ENCODE data around the gene PKHD1.

DNA sequence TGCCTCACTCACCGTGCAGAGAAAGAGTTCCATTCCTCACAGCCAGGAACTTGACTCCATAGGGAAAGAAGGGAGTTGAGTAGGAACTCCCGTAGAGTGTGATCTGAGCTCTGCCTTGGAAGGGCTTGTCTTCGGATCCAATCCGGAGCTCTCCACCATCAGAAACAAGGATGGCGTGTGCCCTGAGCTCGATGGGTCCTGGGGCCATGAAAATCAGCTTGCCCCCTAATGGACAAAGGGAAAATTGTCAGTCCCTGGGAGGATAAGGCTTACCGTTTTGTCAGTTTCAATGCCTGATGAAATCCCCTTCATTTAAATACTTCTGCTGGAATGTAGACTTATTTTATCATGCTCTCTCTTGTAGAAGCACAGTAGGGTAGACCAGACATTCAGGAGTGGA, 153.3 kb downstream of the PKHD1 start:
- TF ChIP-seq POLR2AphosphoS5 (IDR thresholded peaks at IDR 0.05) (no peak), EP300 (IDR thresholded peaks at IDR 0.05; ENCODE audit: low read depth) (no peak)
- TF ChIP-seq, protein P1, sequence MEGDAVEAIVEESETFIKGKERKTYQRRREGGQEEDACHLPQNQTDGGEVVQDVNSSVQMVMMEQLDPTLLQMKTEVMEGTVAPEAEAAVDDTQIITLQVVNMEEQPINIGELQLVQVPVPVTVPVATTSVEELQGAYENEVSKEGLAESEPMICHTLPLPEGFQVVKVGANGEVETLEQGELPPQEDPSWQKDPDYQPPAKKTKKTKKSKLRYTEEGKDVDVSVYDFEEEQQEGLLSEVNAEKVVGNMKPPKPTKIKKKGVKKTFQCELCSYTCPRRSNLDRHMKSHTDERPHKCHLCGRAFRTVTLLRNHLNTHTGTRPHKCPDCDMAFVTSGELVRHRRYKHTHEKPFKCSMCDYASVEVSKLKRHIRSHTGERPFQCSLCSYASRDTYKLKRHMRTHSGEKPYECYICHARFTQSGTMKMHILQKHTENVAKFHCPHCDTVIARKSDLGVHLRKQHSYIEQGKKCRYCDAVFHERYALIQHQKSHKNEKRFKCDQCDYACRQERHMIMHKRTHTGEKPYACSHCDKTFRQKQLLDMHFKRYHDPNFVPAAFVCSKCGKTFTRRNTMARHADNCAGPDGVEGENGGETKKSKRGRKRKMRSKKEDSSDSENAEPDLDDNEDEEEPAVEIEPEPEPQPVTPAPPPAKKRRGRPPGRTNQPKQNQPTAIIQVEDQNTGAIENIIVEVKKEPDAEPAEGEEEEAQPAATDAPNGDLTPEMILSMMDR (IDR thresholded peaks at IDR 0.05), result no peak
